PFSK-1 (cell line): ENCODE measurements around the gene TEX53.

Source experiments
- POLR2AphosphoS5 ChIP-seq: IDR thresholded peaks from 2 replicates; pipeline ENCODE4 v1.6.1; 2012; ENCODE audit warnings: low read depth, mild to moderate bottlenecking, control low read depth, low read length, moderate library complexity
- TAF1 ChIP-seq: IDR thresholded peaks from 2 replicates; pipeline ENCODE4 v1.6.1; 2012; ENCODE audit warnings: low read length, control low read depth, borderline replicate concordance; ENCODE audit not compliant: insufficient read depth
- TF ChIP-seq, protein P1 (sequence below), 2 experiments: IDR thresholded peaks; 2 replicates each; pipeline versions ENCODE4 v1.6.1 to v1.8.0; 2011 to 2012; ENCODE audit warnings: low read depth in 2 of 2, low read length in 2 of 2, control low read depth in 1 of 2, inconsistent platforms in 1 of 2, mild to moderate bottlenecking in 1 of 2, moderate library complexity in 1 of 2; ENCODE audit not compliant: insufficient read depth in 1 of 2

DNA sequence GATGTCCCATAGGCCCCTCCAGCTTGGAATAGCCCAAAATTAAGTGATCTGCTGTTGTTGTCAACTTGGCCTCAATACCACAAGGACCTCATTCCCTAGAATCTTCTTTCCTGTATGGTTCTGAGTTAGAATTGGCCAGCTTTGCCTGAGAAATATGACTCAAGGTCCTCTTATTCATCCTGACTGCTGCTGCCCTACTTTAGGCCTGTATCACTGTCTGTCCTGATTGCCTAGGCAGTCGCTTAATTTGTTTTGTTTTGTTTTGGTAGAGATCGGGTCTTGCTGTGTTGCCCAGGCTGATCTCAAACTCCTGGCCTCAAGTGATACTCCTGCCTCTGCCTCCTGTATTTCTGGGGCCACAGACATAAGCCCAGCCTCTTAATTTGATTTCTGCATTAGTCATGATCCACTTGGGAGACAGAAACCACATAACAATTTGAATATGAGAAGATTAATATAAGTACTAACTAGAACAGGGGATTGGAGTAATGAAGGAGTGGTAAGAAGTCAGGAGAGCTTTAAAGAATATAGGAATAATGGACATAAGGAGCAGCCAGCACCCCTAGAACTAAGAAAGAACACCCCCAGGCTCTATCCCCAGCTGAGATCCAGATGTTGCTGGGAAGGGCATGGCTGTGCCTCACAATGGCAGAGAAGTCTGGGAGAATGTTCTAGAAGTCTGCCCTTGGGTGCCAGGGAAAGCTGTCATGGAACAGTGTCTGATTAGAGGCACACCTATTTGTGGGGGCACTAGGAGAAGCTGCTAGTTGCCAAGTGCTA, 4.6 kb downstream of the TEX53 start:
- TF ChIP-seq POLR2AphosphoS5: no peak
- TF ChIP-seq, protein P1, sequence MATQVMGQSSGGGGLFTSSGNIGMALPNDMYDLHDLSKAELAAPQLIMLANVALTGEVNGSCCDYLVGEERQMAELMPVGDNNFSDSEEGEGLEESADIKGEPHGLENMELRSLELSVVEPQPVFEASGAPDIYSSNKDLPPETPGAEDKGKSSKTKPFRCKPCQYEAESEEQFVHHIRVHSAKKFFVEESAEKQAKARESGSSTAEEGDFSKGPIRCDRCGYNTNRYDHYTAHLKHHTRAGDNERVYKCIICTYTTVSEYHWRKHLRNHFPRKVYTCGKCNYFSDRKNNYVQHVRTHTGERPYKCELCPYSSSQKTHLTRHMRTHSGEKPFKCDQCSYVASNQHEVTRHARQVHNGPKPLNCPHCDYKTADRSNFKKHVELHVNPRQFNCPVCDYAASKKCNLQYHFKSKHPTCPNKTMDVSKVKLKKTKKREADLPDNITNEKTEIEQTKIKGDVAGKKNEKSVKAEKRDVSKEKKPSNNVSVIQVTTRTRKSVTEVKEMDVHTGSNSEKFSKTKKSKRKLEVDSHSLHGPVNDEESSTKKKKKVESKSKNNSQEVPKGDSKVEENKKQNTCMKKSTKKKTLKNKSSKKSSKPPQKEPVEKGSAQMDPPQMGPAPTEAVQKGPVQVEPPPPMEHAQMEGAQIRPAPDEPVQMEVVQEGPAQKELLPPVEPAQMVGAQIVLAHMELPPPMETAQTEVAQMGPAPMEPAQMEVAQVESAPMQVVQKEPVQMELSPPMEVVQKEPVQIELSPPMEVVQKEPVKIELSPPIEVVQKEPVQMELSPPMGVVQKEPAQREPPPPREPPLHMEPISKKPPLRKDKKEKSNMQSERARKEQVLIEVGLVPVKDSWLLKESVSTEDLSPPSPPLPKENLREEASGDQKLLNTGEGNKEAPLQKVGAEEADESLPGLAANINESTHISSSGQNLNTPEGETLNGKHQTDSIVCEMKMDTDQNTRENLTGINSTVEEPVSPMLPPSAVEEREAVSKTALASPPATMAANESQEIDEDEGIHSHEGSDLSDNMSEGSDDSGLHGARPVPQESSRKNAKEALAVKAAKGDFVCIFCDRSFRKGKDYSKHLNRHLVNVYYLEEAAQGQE (IDR thresholded peaks at IDR 0.05; ENCODE audit: insufficient read depth in 1 of 2, low read depth in 2 of 2, low read length in 2 of 2): no peak
- no peak for TF ChIP-seq TAF1
